Measurements from ENCODE around the gene CLK3.

The CLK3 gene

DNA sequence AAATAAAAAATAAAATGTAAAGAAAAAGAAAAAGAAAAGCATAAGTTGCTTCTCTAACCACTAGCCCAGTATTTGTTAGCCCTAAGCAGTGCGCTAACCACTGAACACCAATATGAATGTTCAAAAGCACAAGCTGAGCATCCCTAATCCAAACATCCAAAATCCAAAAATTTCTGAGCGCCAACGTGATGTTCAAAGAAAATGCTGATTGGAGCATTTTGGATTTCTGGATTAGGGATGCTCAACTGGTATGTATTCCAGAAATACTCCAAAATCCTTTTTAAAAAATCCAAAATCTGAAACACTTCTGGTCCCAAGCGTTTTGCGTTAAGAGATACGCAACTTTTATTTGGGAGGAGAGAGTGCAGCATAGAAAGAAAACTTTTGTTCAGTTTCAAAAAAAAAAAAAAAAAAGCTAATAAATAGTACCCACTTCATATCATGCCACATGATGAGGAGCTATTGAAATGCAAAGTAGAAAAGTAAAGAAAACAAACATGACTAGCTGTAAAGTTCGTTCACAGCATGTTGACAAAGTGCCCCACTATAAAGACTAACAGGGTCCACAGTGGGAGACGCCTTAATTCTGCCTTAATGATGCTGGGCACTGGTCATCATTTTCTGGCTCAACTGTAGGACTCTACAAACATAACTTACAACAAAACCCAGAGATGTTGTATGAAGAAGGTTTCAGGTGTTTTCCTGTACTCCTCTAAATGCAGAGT is 47.8 kb downstream of the CLK3 start:
- H3K4me3 ChIP-seq (ENCODE audit: low read depth, low read length), result no peak overlapping the region
- no peak for DNase-seq (ENCODE audit: low read depth)

- DNase-seq (ENCODE audit: low read depth), result no peak
- H3K4me3 ChIP-seq (ENCODE audit: low read depth, low read length), result no peak overlapping the region
These were observed 48.5 kb downstream of the CLK3 start for GRCh38 chr15:74664028-74664616.

DNA sequence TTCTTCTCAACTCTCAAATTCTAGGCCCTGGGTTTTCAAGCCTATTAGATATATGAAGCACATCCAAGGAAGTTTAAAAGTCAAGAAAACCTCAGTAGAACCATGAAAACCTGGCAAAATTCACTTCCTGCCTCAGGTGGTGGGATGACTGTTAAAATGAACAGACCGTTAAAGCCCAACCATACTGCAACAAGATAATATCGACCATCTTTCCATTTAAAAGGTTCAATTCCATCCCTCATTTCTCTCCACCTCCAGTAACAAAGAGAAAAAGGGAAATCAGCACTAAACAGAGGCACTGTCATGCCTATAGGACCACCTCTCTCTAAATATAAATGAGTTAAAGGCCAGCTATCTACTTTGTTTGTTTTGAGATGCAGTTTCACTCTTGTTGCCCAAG is 49.0 kb downstream of the CLK3 start:
- no peak overlapping the region for H3K4me3 ChIP-seq (ENCODE audit: low read depth, low read length)
- no peak for DNase-seq (ENCODE audit: low read depth)

DNA sequence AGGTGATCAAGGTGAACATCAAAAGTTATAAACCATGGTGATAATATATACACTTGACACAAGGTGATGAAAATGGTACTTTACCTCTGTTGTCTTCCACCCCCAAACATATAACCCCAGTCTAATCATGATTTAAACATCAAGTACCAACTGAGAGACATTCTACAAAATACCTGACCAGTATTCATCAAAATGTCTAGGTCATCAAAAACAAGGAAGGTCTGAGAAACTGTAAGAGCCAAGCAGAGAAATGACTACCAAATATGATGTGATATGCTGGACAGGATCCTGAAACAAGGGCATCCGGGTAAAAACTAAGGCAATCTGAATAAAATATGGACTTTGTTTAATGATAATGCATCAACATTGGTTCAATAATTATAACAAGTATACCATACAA is 52.3 kb downstream of the CLK3 start:
- no peak overlapping the region for H3K4me3 ChIP-seq (ENCODE audit: low read depth, low read length)
- no peak for DNase-seq (ENCODE audit: low read depth)

GRCh38 chr15:74669627-74670026 is 54.0 kb downstream of the CLK3 start:
- H3K4me3 ChIP-seq (ENCODE audit: low read depth, low read length), result no peak overlapping the region
- DNase-seq (ENCODE audit: low read depth), result no peak

GRCh38 chr15:74674161-74674560 is 58.5 kb downstream of the CLK3 start:
- no peak for DNase-seq (ENCODE audit: low read depth)

GRCh38 chr15:74676801-74677200 is 61.2 kb downstream of the CLK3 start:
- no peak for DNase-seq (ENCODE audit: low read depth)
- H3K4me3 ChIP-seq (ENCODE audit: low read depth, low read length), result no peak overlapping the region

More at GRCh38 chr15:74674161-74674560, 58.5 kb downstream of the CLK3 start:
- H3K4me3 ChIP-seq (ENCODE audit: low read depth, low read length), result no peak overlapping the region

Measured in skeletal muscle cell (primary cell).